PC-9 (cell line): ENCODE data around the gene PAM.

Source experiments
- CTCF ChIP-seq: fragments of 200-600 bp; sonication (generic); conservative IDR thresholded peaks from 2 replicates; pipeline ENCODE4 v1.6.1; 2017; ENCODE audit warnings: mixed run types, antibody characterized with exemption, mild to moderate bottlenecking, moderate library complexity
- EZH2 ChIP-seq: fragments of 200-600 bp; sonication (generic); IDR thresholded peaks from 2 replicates; pipeline ENCODE4 v1.8.0; 2017; ENCODE audit warnings: antibody characterized with exemption, low read depth

DNA sequence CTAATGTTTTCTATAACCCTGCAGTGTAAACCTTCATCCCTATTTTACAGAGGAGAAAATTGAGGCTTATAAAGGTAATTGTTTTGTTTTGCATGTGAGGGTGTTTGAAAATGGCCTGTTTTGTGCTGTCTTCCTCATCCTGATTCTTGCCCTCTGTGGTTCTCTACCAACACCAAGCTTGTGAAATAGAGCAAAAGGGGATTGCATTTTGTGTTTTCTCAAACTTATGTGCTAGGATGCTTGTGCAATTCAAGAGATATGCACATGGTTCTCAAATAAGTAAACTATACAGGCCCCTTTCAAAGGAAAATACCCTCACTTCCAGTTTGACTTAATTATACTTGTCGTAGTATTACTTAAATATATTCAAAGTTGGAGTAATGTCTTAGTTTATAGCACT, 17.2 kb downstream of the PAM start:
- no peak for TF ChIP-seq CTCF
- TF ChIP-seq EZH2 = no peak
